IMR-90 (cell line): ENCODE results near the gene YIPF3. TPM values are rescaled to one million over a fixed set of nuclear protein-coding genes. Genes with fewer than 3 reads are reported as not detected.

Experiments
- ATAC-seq: fragments of 200-7000 bp; cut with Tn5 transposase; 2 replicates; pipeline ENCODE4 v1.9.1; 2020; ENCODE audit warnings: low read depth, mild to moderate bottlenecking, moderate library complexity
- BruUV-seq: library from RNA; stranded (reverse); fragments of 400-500 nt; replicated peaks from 2 replicates; lab custom pipeline; 2021; lab: Mats Ljungman, UMichigan
- CTCF ChIA-PET: fragments of 300-600 bp; formaldehyde crosslinking; extraction: SDS; loops from one replicate; lab custom pipeline; 2021; ENCODE audit warnings: antibody characterized with exemption; lab: Yijun Ruan, JAX
- POLR2A ChIA-PET: fragments of 300-600 bp; sonication (Branson Sonifier 250); formaldehyde crosslinking; loops from one replicate; lab custom pipeline; 2022; ENCODE audit warnings: antibody characterized with exemption; ENCODE audit not compliant: unreplicated experiment; lab: Charles Lee
- DNase-seq: peaks from one replicate; pipeline ENCODE4 v3.0.0; 2013
- H2AFZ ChIP-seq: replicated peaks from 2 replicates; pipeline ENCODE3; 2013; ENCODE audit warnings: low read length, mild to moderate bottlenecking; ENCODE audit not compliant: poor library complexity
- H2AK5ac ChIP-seq: 2 replicates; pipeline ENCODE4 v1.6.1; 2013; ENCODE audit warnings: low read depth, low read length, inconsistent platforms
- H2AK9ac ChIP-seq: replicated peaks from 2 replicates; pipeline ENCODE3; 2013; ENCODE audit warnings: mild to moderate bottlenecking, low read depth, low read length, moderate library complexity; ENCODE audit not compliant: poor library complexity
- H2BK120ac ChIP-seq: 2 replicates; pipeline ENCODE4 v1.6.1; 2013; ENCODE audit warnings: low read depth, low read length, inconsistent platforms
- H2BK15ac ChIP-seq: 3 replicates; pipeline ENCODE4 v1.6.1; 2013; ENCODE audit warnings: low read depth, low read length, inconsistent platforms
- H2BK20ac ChIP-seq: 2 replicates; pipeline ENCODE4 v1.6.1; 2013; ENCODE audit warnings: low read depth, mild to moderate bottlenecking, inconsistent platforms, low read length, moderate library complexity
- H2BK5ac ChIP-seq: 2 replicates; pipeline ENCODE4 v1.6.1; 2013; ENCODE audit warnings: mild to moderate bottlenecking, low read depth, low read length, inconsistent platforms; ENCODE audit not compliant: poor library complexity, severe bottlenecking
- H3K14ac ChIP-seq: replicated peaks from 2 replicates; pipeline ENCODE4 v1.6.1; 2013; ENCODE audit warnings: low read depth, low read length, inconsistent platforms
- H3K18ac ChIP-seq: 2 replicates; pipeline ENCODE4 v1.6.1; 2013; ENCODE audit warnings: low read depth, low read length, control low read depth
- H3K23ac ChIP-seq: 2 replicates; pipeline ENCODE4 v1.6.1; 2013; ENCODE audit warnings: low read depth, low read length, inconsistent platforms
- H3K27ac ChIP-seq: 2 replicates; pipeline ENCODE4 v1.5.1; 2013; ENCODE audit warnings: mild to moderate bottlenecking, control low read depth, low read length; ENCODE audit not compliant: insufficient read depth
- H3K27me3 ChIP-seq: 2 replicates; pipeline ENCODE4 v1.6.1; 2013; ENCODE audit warnings: low read length; ENCODE audit not compliant: control insufficient read depth, insufficient read depth
- H3K36me3 ChIP-seq: 2 replicates; pipeline ENCODE4 v1.6.1; 2013; ENCODE audit warnings: low read length, mixed read lengths; ENCODE audit not compliant: control insufficient read depth, insufficient read depth
- H3K4ac ChIP-seq: 2 replicates; pipeline ENCODE4 v1.6.1; 2013; ENCODE audit warnings: low read depth, low read length, inconsistent platforms
- H3K4me1 ChIP-seq: 2 replicates; pipeline ENCODE4 v1.6.1; 2013; ENCODE audit warnings: low read length, mixed read lengths; ENCODE audit not compliant: control insufficient read depth, insufficient read depth
- H3K4me2 ChIP-seq: 2 replicates; pipeline ENCODE4 v1.6.1; 2013; ENCODE audit warnings: low read depth, mild to moderate bottlenecking, control low read depth, low read length, moderate library complexity
- H3K4me3 ChIP-seq: 2 replicates; pipeline ENCODE4 v1.5.1; 2013; ENCODE audit warnings: low read depth, mild to moderate bottlenecking, control low read depth, low read length, moderate library complexity; ENCODE audit not compliant: insufficient read depth
- H3K56ac ChIP-seq: 2 replicates; pipeline ENCODE4 v1.6.1; 2013; ENCODE audit warnings: low read length, inconsistent platforms; ENCODE audit not compliant: insufficient read depth; ENCODE audit errors: extremely low read depth
- H3K79me1 ChIP-seq, 2 experiments: 2 replicates each; pipeline ENCODE4 v1.6.1; 2013; ENCODE audit warnings: low read length in 2 of 2, inconsistent platforms in 1 of 2, low read depth in 1 of 2
- H3K9ac ChIP-seq: 2 replicates; pipeline ENCODE4 v1.6.1; 2013; ENCODE audit warnings: low read depth, low read length, control low read depth
- H3K9me1 ChIP-seq: 2 replicates; pipeline ENCODE4 v1.6.1; 2013; ENCODE audit warnings: low read length, inconsistent platforms; ENCODE audit not compliant: insufficient read depth
- H3K9me3 ChIP-seq: 2 replicates; pipeline ENCODE4 v1.6.1; 2013; ENCODE audit warnings: low read length; ENCODE audit not compliant: control insufficient read depth, insufficient read depth
- H4K20me1 ChIP-seq: 2 replicates; pipeline ENCODE4 v1.6.1; 2013; ENCODE audit warnings: low read length, inconsistent platforms; ENCODE audit not compliant: insufficient read depth
- H4K5ac ChIP-seq: 2 replicates; pipeline ENCODE4 v1.6.1; 2013; ENCODE audit warnings: mild to moderate bottlenecking, low read depth, low read length, control low read depth
- H4K8ac ChIP-seq, 2 experiments: 2 replicates each; pipeline ENCODE4 v1.6.1; 2013; ENCODE audit warnings: low read depth in 2 of 2, low read length in 2 of 2, control low read depth in 1 of 2, inconsistent platforms in 1 of 2
- H4K91ac ChIP-seq: 2 replicates; pipeline ENCODE4 v1.6.1; 2013; ENCODE audit warnings: low read depth, low read length, inconsistent platforms; ENCODE audit not compliant: insufficient read depth
- BHLHE40 ChIP-seq: fragments of 150-350 bp; IDR thresholded peaks from 2 replicates; pipeline ENCODE4 v1.6.1; 2016; ENCODE audit warnings: mild to moderate bottlenecking, low read depth, low read length
- CEBPB ChIP-seq: IDR thresholded peaks from 2 replicates; pipeline ENCODE4 v1.6.1; 2012; ENCODE audit warnings: low read depth, low read length, improper control_type of control experiment
- CHD1 ChIP-seq: IDR thresholded peaks from 2 replicates; pipeline ENCODE4 v1.6.1; 2012; ENCODE audit warnings: low read depth, low read length, improper control_type of control experiment
- FOS ChIP-seq: fragments of 150-350 bp; IDR thresholded peaks from 2 replicates; pipeline ENCODE4 v1.6.1; 2016; ENCODE audit warnings: low read depth, low read length
- MAFK ChIP-seq: IDR thresholded peaks from 2 replicates; pipeline ENCODE4 v1.6.1; 2012; ENCODE audit warnings: low read depth, low read length, improper control_type of control experiment
- MAZ ChIP-seq: IDR thresholded peaks from 2 replicates; pipeline ENCODE4 v1.6.1; 2012; ENCODE audit warnings: low read depth, mild to moderate bottlenecking, low read length, improper control_type of control experiment, moderate library complexity, borderline replicate concordance
- MXI1 ChIP-seq: IDR thresholded peaks from 2 replicates; pipeline ENCODE4 v1.6.1; 2012; ENCODE audit warnings: low read depth, mild to moderate bottlenecking, low read length, moderate library complexity, borderline replicate concordance
- NFE2L2 ChIP-seq: fragments of 150-350 bp; IDR thresholded peaks from 2 replicates; pipeline ENCODE4 v1.6.1; 2016; ENCODE audit warnings: low read depth, mild to moderate bottlenecking, low read length
- POLR2A ChIP-seq: IDR thresholded peaks from 2 replicates; pipeline ENCODE4 v1.6.1; 2012; ENCODE audit warnings: mild to moderate bottlenecking, low read depth, low read length
- RAD21 ChIP-seq: IDR thresholded peaks from 2 replicates; pipeline ENCODE4 v1.6.1; 2012; ENCODE audit warnings: low read length, improper control_type of control experiment
- RCOR1 ChIP-seq: IDR thresholded peaks from 2 replicates; pipeline ENCODE4 v1.6.1; 2012; ENCODE audit warnings: mild to moderate bottlenecking, low read length, improper control_type of control experiment; ENCODE audit not compliant: insufficient replicate concordance
- RFX5 ChIP-seq: IDR thresholded peaks from 2 replicates; pipeline ENCODE4 v1.8.0; 2012; ENCODE audit warnings: low read depth, mild to moderate bottlenecking, low read length, moderate library complexity
- SMC3 ChIP-seq: fragments of 150-350 bp; IDR thresholded peaks from 2 replicates; pipeline ENCODE4 v1.6.1; 2016; ENCODE audit warnings: low read depth, mild to moderate bottlenecking, antibody characterized with exemption, low read length, moderate library complexity
- WGBS, 2 experiments: methylation state at CpG; one replicate each; pipeline versions ENCODE4 v1.1.5 to v1.1.7; 2013; ENCODE audit warnings: missing lambda C conversion rate in 2 of 2; ENCODE audit not compliant: insufficient read length in 1 of 2; ENCODE audit errors: extremely low coverage in 2 of 2; 5-methylcytosine and 5-hydroxymethylcytosine counted together
- dilution Hi-C: fragments of 300-500 bp; cut with HindIII; formaldehyde crosslinking; loops from one replicate; pipeline ENCODE4 v1.14.3; 2018; ENCODE audit warnings: low sequenced_read_pairs; ENCODE audit not compliant: unreplicated experiment
- in situ Hi-C: fragments of 300-500 bp; cut with MboI; formaldehyde crosslinking; loops from 3 replicates; pipeline ENCODE4 v1.14.3; 2019; ENCODE audit warnings: low sequenced_read_pairs, inconsistent platforms, mixed read lengths
- intact Hi-C: fragments of 100-400 bp; cut with micrococcal nuclease; formaldehyde crosslinking; loops from 2 replicates; pipeline ENCODE4 v1.10.0; 2022
- polyA plus RNA-seq, 3 experiments: library from polyadenylated mRNA; depleted of rRNA; stranded (reverse); fragments of >200 nt; gene quantifications; 2 replicates each; pipeline ENCODE4 v1.2.3, GENCODE V29; 2012; ENCODE audit warnings: low replicate concordance in 1 of 3
- total RNA-seq: library from RNA; depleted of rRNA; stranded (reverse); fragments of >200 nt; gene quantifications from 2 replicates; pipeline ENCODE4 v1.2.3, GENCODE V29; 2012
- TF ChIP-seq, protein P1 (sequence below): conservative IDR thresholded peaks from 2 replicates; pipeline ENCODE4 v1.5.1; 2012; ENCODE audit warnings: mild to moderate bottlenecking, low read depth, low read length, improper control_type of control experiment
- TF ChIP-seq, protein P2 (sequence below): fragments of 150-350 bp; IDR thresholded peaks from 2 replicates; pipeline ENCODE4 v1.6.1; 2016; ENCODE audit warnings: low read depth, mild to moderate bottlenecking, low read length, moderate library complexity, borderline replicate concordance

Gene YIPF3
- total and polyA plus RNA-seq, 2 of the 4 experiments (the other 2 are of a cell fraction): 114 to 193 TPM

DNA sequence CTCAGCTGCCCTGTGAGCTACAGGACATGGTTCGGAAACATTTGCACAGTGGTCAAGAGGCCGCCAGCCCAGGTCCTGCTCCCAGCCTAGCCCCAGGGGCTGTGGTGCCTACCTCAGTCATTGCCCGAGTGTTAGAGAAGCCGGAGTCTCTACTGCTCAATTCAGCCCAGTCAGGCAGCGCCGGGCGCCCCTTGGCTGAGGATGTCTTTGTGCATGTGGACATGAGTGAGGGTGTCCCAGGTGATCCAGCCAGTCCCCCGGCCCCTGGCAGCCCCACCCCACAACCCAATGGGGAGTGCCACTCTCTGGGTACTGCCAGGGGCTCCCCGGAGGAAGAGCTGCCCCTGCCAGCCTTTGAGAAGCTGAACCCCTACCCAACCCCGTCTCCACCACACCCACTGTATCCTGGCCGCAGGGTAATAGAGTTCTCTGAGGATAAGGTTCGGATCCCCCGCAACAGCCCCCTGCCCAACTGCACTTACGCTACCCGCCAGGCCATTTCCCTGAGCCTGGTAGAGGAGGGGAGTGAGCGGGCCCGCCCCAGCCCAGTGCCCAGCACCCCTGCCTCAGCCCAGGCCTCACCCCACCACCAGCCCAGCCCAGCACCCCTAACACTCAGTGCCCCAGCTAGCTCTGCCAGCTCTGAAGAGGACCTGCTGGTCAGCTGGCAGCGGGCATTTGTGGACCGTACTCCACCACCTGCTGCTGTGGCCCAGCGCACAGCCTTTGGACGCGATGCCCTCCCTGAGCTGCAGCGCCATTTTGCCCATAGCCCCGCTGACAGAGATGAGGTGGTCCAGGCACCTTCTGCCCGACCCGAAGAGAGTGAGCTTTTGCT lies 11.8 kb downstream of the YIPF3 start:
- Histone ChIP-seq H2AK5ac (no peak overlapping the region; the same call in 1 of the 2 replicates), H4K5ac (no peak overlapping the region), H3K4me2 (no peak overlapping the region), H3K9me1 (no peaks in the 10 kb centered on the region), H2BK20ac (no peak overlapping the region), H3K27ac (no peak overlapping the region), H3K4me3 (no peak overlapping the region), H2BK15ac (no peak overlapping the region), H3K9ac (no peak overlapping the region), H2AFZ (no peak overlapping the region), H2BK120ac (no peak overlapping the region), H3K79me1 (0 out of 4 replicates have a peak, but pooled peaks cover 0 to 5% of the 10 kb centered on the region in 2 experiments), H3K36me3 (peaks cover 49% of the 10 kb centered on the region), H3K23ac (no peak overlapping the region), H2AK9ac (no peak overlapping the region), H3K27me3 (no peaks in the 10 kb centered on the region), H4K8ac (no peak overlapping the region), H4K20me1 (0 out of 2 replicates have a peak, but pooled peaks cover 3% of the 10 kb centered on the region), H3K18ac (no peak overlapping the region), H3K9me3 (no peaks in the 10 kb centered on the region), H4K91ac (no peak overlapping the region), H3K4ac (no peak overlapping the region), H3K56ac (no peak overlapping the region), H3K4me1 (no peaks in the 10 kb centered on the region; the same call in 1 of the 2 replicates), H2BK5ac (no peak overlapping the region), H3K14ac (no peak overlapping the region)
- dilution Hi-C loops: no loop called here
- ChIA-PET POLR2A (no interaction called here), CTCF (no interaction called here)
- no peak for DNase-seq
- intact Hi-C loops: no loop called here
- ATAC-seq: no peak
- BruUV-seq: TSS peak; percentile 80
- 96% methylated on average over 9 of the region's 26 CpGs; no CpG with 5 or more reads in 1 of the 2 experiments for WGBS, 2 experiments
- in situ Hi-C loops: no loop called here
- TF ChIP-seq MAZ: no peak
- TF ChIP-seq NFE2L2: no peak
- no peak for TF ChIP-seq CEBPB
- TF ChIP-seq RCOR1: no peak
- no peak for TF ChIP-seq CHD1
- TF ChIP-seq MAFK: no peak
- TF ChIP-seq POLR2A: no peak
- TF ChIP-seq SMC3: no peak
- no peak for TF ChIP-seq RFX5
- no peak for TF ChIP-seq FOS
- no peak for TF ChIP-seq MXI1
- TF ChIP-seq BHLHE40: no peak
- no peak for TF ChIP-seq RAD21
- TF ChIP-seq, protein P1, sequence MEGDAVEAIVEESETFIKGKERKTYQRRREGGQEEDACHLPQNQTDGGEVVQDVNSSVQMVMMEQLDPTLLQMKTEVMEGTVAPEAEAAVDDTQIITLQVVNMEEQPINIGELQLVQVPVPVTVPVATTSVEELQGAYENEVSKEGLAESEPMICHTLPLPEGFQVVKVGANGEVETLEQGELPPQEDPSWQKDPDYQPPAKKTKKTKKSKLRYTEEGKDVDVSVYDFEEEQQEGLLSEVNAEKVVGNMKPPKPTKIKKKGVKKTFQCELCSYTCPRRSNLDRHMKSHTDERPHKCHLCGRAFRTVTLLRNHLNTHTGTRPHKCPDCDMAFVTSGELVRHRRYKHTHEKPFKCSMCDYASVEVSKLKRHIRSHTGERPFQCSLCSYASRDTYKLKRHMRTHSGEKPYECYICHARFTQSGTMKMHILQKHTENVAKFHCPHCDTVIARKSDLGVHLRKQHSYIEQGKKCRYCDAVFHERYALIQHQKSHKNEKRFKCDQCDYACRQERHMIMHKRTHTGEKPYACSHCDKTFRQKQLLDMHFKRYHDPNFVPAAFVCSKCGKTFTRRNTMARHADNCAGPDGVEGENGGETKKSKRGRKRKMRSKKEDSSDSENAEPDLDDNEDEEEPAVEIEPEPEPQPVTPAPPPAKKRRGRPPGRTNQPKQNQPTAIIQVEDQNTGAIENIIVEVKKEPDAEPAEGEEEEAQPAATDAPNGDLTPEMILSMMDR: no peak
- TF ChIP-seq, protein P2, sequence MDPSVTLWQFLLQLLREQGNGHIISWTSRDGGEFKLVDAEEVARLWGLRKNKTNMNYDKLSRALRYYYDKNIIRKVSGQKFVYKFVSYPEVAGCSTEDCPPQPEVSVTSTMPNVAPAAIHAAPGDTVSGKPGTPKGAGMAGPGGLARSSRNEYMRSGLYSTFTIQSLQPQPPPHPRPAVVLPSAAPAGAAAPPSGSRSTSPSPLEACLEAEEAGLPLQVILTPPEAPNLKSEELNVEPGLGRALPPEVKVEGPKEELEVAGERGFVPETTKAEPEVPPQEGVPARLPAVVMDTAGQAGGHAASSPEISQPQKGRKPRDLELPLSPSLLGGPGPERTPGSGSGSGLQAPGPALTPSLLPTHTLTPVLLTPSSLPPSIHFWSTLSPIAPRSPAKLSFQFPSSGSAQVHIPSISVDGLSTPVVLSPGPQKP: no peak
